Erythroblast (primary cell): ENCODE data around the gene CLSTN2.

ENCODE experiments used
- GATA1 ChIP-seq: IDR thresholded peaks from 2 replicates; pipeline ENCODE4 v1.6.1; 2011; ENCODE audit warnings: low read depth, mild to moderate bottlenecking, control low read depth, low read length, moderate library complexity
- POLR2A ChIP-seq: IDR thresholded peaks from 2 replicates; pipeline ENCODE4 v1.6.1; 2011; ENCODE audit warnings: mild to moderate bottlenecking, low read length

DNA sequence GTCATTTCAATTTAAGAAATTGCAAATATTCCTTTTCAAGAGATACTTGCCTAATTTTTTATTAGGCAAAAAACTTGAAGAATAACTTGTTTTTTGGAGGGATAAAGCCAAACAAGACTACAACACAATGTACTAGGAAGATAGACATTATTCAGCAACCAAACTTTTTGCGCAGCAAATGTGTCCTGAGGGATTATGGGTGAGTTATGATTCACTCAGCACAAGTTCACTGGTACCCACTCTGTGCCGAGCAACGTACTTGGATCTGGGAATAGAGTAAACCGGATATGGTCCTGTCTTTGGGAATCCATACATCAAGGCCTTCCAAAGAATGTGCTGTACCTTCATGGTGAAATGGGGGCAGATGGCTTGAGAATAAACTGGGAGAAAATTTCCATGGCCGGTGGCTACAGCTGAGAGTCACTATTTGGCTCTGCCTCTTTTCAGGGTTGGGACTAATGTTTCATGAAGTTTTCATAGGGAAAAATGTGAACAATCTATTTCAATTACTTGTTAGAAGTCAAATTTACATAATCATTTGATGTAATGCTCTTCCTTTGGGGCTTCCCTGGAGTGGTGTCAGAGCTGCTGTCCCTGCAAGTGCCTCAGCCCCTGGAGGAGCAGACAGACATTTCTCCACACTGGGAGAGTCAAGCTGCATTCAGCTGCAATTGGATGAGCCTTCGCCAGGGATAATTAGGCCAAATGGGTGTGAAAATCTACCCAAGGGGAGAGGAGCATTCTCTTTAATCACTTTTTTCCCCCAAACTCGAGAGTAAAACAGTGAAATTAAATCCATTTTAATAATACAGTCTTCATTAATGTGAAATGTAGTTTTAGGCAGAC lies 315.2 kb downstream of the CLSTN2 start:
- TF ChIP-seq POLR2A (no peak), GATA1 (no peak)
